Measurements from ENCODE around the gene OTOS. TPM values are rescaled to one million over a fixed set of nuclear protein-coding genes. Genes with fewer than 3 reads are reported as not detected.

OTOS gene
- total RNA-seq, 1 donor from 2014 or later, result not detected

- Histone ChIP-seq H3K4me3 (ENCODE audit: low read depth, low read length) (no peak overlapping the region), H3K27me3 (ENCODE audit: control insufficient read depth, insufficient read depth, low read length) (no peaks in the 10 kb centered on the region), H3K36me3 (ENCODE audit: control insufficient read depth, insufficient read depth, low read length) (no peaks in the 10 kb centered on the region)
- DNase-seq (ENCODE audit: low read depth), result no peak
- TF ChIP-seq CTCF (IDR thresholded peaks at IDR 0.05; ENCODE audit: insufficient read depth, low read length, poor library complexity, severe bottlenecking), result no peak
Measured at GRCh38 chr2:240121675-240122074, 18.8 kb downstream of the OTOS start.

GRCh38 chr2:240121190-240121589 is 19.3 kb downstream of the OTOS start:
- no peak overlapping the region for H3K4me3 ChIP-seq (ENCODE audit: low read depth, low read length)
- H3K36me3 ChIP-seq (ENCODE audit: control insufficient read depth, insufficient read depth, low read length), result no peaks in the 10 kb centered on the region
- DNase-seq (ENCODE audit: low read depth), result no peak
- TF ChIP-seq CTCF (IDR thresholded peaks at IDR 0.05; ENCODE audit: insufficient read depth, low read length, poor library complexity, severe bottlenecking), result no peak
- no peaks in the 10 kb centered on the region for H3K27me3 ChIP-seq (ENCODE audit: control insufficient read depth, insufficient read depth, low read length)

- no peak overlapping the region for H3K4me3 ChIP-seq (ENCODE audit: low read depth, low read length)
- peaks cover 10% of the 10 kb centered on the region for H3K27me3 ChIP-seq (ENCODE audit: control insufficient read depth, insufficient read depth, low read length)
- H3K36me3 ChIP-seq (ENCODE audit: control insufficient read depth, insufficient read depth, low read length), result no peaks in the 10 kb centered on the region
- no peak for DNase-seq (ENCODE audit: low read depth)
- no peak for TF ChIP-seq CTCF (IDR thresholded peaks at IDR 0.05; ENCODE audit: insufficient read depth, low read length, poor library complexity, severe bottlenecking)
Measured at GRCh38 chr2:240114233-240114632, 26.2 kb downstream of the OTOS start.

- TF ChIP-seq CTCF (IDR thresholded peaks at IDR 0.05; ENCODE audit: insufficient read depth, low read length, poor library complexity, severe bottlenecking), result no peak
- peaks cover 10% of the 10 kb centered on the region for H3K27me3 ChIP-seq (ENCODE audit: control insufficient read depth, insufficient read depth, low read length)
- H3K4me3 ChIP-seq (ENCODE audit: low read depth, low read length), result no peak overlapping the region
- no peaks in the 10 kb centered on the region for H3K36me3 ChIP-seq (ENCODE audit: control insufficient read depth, insufficient read depth, low read length)
- no peak for DNase-seq (ENCODE audit: low read depth)
Measured at GRCh38 chr2:240112914-240113690, 27.4 kb downstream of the OTOS start.

GRCh38 chr2:240111253-240111652 is 29.2 kb downstream of the OTOS start:
- Histone ChIP-seq H3K36me3 (ENCODE audit: control insufficient read depth, insufficient read depth, low read length) (no peaks in the 10 kb centered on the region), H3K4me3 (ENCODE audit: low read depth, low read length) (no peak overlapping the region), H3K27me3 (ENCODE audit: control insufficient read depth, insufficient read depth, low read length) (peaks cover 10% of the 10 kb centered on the region)
- no peak for TF ChIP-seq CTCF (IDR thresholded peaks at IDR 0.05; ENCODE audit: insufficient read depth, low read length, poor library complexity, severe bottlenecking)
- DNase-seq (ENCODE audit: low read depth), result no peak

GRCh38 chr2:240109386-240109785 is 31.1 kb downstream of the OTOS start:
- no peaks in the 10 kb centered on the region for H3K36me3 ChIP-seq (ENCODE audit: control insufficient read depth, insufficient read depth, low read length)
- H3K4me3 ChIP-seq (ENCODE audit: low read depth, low read length), result no peak overlapping the region
- TF ChIP-seq CTCF (IDR thresholded peaks at IDR 0.05; ENCODE audit: insufficient read depth, low read length, poor library complexity, severe bottlenecking), result no peak
- no peak for DNase-seq (ENCODE audit: low read depth)
- peaks cover 10% of the 10 kb centered on the region for H3K27me3 ChIP-seq (ENCODE audit: control insufficient read depth, insufficient read depth, low read length)
